GM19035 (cell line): ENCODE data around the gene FIBIN.
"Not testable (repeated sequence)": the region's sequence is repeated elsewhere in the genome, so short reads cannot be mapped to it uniquely, and the experiment has no call there.

ENCODE experiments used
- ATAC-seq: cut with Tn5 transposase; IDR thresholded peaks from one replicate; pipeline ENCODE4 v1.9.1; 2021; ENCODE audit not compliant: unreplicated experiment

Gene FIBIN

DNA sequence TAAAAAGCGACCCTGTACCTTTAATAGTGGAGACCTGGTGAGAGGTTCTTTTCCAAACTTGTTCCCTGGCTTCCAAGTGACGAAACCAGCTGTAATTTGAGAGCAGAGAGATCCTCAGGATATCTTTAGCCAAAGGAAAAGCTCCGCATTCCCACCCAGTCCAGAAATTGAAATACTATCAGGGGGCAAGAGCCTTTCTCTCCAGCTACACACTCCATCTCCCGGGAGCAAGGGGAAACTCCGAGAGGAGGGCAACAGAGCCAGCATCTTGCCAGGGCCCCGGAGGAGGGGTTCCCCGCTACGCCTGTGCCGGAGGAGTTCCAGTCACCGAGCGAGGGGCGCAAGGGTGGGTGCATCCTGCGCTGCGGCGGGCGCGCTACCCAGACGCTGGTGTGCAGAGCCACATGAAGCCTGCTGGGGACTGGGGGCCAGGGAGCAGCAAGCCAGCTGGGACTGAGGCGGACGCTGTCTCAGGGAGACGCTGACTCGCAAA lies at the start of gene FIBIN:
FIBIN (plus strand) TSS at position 148 of the 493 bp plus-strand sequence. CDS start 415 bp downstream, outside the sequence.
- ATAC-seq: no peak

DNA sequence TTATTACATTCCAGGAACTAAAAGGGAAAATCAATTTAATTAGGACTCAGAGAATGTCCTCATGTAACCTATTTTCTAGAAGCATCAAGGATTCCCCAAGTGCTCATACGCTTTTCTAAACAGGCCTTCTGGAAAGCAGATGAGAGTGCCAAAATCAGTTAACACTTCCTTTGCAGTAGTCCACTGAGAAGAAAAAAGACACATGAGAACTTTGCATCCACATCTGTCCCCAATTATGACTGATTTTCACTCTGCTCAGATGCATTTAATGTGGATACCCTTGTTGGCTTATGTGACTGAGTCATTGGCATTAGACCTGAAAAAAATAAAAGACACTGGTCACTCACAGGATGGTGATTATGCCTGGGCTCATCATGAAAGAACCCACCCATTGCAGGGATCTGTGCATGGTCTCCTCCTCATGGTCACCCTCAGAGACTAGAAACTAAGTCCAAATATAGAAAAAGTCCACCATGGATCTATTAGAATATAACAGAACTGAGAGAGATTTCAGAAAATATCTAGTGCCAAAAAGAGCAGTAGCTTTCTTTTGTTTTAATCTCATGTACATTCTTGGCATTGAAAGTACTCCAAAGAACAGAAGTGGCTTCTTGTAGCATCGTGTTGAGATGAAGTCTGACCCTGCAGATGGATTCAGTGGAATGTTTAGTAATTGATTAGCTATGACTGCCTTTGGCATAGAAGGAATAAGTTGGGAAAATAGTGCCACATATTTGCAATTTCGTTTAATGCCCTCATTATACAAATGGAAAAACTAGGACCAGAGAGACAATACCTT lies 48.8 kb upstream of the FIBIN start:
- ATAC-seq: no peak

DNA sequence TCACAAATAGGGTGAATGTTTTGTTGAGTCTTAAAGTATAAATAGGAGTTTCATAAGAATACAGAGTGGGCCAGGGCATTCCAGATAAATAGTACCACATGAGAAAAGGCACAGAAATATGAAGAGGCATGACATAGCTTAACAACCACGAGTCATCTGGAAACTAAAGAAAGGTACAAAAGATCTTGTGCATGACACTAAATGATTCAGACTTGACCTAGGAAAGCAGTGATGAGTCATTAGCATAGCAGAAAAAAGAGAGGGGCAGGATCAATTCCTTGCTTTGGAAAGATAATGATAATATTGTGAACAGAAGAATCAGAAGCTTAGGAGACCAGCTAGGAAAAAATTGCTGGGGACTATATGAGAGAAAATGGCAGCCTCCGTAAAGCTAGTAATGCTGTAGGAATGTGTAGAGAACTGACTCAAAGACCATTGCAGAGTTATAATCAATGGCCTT lies 47.6 kb upstream of the FIBIN start:
- no peak for ATAC-seq

DNA sequence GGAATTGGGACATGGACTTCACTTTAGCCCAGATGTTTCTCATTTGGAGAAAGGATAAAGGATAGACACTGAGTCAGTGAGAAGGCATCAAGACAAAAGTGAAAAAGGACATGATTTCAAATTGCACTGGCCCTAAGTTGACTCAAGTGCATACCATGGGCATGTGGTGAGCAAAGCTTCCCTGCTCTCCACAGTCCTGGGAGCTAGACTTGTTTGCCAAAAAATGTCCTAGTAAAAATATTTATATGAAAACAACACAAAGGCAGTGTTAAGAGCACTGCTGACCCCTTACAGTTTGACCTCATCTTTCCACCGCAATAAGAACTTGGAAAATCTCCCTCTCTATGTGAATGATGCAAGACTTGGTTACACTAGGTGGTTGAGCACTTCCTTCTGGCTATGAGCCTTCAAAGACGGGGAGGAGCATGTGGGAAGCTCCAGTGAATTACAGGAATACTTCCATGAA lies 46.5 kb upstream of the FIBIN start:
- ATAC-seq: no peak

DNA sequence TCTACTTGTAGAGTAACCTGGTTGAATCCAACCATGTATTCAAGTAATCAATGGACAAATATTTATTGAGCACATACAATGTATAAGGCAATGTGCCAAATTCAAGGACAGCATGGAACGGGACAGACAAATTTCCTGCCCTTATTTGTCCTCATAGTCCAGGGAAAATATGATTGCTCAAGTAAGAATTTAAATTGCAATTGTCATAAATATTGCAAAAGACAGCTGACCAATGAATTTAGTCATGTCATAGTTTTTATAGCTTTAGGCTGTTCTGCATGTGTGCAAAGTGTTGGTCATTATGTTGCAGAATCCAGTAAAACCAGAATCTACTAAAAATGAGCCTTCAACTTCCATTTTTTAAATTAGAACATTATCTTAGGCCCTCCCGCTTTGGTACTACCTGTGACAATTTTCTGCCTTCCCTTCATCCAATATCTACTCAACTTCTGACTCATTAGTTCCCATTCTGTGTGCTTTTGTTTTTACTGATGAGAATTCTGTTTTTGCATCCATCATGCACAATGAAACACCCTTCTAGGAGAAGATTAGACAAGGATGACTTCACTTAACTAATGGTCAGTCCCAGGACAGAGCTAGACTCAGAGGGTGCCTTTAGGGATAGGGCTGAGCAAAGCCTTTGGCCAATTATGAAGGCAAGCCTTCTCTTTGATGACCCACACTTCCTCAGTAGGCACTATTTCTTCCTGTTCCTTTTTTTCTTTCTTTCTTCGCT lies 45.8 kb upstream of the FIBIN start:
- no peak for ATAC-seq

DNA sequence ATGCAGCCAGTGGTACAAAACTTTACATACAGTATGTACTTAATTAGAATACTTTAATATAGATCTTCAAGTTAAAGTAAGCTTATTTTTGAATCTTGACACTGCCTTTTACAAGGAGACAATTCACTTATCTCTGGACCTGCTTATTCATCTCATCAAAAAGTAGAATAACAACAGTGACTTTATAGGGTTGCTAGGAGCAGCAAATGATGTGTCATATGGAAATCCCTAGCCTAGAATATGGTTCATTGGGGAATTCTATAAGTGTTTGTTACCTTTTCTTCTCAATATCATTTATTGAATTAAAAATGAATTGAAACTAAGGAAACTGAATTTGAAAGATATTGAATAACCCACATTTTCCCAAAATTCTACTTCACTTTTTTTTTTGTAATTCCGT lies 45.0 kb upstream of the FIBIN start:
- ATAC-seq: no peak

DNA sequence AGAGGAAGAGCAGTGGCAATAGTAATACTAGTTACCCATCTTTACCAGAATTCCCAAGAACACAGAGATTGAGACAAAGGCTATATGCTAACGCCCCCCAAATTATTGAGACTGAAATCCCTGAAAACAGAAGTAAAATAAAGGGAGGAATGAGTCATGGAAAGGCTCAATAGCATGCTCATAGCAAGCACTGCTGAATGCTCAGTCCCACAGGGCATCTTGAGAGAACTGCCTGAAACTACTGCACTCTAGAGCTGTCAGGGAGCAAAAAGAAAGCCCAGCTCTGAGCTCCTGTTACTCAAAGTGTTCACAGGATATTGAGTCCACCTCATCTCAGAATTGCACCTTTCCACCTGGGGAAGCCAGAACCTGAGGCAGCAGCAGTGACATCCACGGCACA lies 44.1 kb upstream of the FIBIN start:
- ATAC-seq: no peak

DNA sequence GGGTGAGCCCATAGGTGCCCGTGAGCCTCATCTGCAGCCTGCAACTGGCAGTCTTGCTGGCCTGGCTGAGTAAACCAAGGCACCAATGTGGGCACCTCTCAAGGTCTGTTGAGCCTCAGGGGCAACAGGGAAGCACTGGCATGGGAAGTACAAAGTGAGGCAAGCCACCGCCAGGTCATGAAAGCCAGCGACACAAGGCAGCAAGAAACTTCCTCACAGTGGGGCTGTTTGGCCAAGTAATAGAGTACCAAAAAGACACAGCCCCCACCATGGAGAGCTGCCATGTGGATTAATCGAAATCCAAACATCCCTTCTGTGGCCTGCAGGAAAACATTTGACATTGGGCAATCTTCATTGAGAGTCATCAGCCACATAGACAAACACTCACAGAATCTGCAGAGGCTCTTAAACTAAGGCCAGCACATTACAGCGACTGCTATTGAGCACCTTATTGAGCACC lies 43.6 kb upstream of the FIBIN start:
- no peak for ATAC-seq

DNA sequence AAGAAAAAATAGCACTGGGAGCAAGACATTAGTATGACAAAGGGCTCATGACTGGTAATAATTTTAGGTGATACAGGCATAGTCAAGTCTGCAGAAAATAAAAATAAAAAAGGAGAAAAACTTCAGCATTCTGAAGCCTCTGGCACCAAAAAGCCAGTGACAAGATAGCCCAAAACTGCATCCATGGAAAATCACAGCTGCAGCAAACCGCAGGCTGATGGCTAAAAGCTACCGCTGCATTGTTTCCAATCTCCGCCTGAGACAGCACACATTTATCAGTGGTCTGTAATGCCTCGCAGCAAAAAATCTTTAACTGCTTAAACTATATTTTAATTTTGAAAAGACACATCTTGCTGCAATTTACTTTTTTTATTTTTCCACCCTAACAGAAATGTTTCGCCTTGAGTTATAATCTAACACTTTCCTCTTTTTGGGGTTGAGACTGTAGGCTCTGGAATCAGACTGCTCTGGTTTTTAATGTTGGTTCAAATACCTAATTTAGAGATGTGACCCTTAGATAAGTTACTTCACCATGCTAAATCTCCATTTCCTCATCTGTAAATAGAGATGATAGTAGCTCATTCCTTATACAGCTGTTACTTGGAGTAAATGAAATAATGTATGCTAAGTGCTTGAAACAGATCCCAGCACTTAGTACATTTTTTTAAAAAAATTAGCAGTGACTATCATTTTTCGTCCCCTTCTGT lies 42.0 kb upstream of the FIBIN start:
- no peak for ATAC-seq

DNA sequence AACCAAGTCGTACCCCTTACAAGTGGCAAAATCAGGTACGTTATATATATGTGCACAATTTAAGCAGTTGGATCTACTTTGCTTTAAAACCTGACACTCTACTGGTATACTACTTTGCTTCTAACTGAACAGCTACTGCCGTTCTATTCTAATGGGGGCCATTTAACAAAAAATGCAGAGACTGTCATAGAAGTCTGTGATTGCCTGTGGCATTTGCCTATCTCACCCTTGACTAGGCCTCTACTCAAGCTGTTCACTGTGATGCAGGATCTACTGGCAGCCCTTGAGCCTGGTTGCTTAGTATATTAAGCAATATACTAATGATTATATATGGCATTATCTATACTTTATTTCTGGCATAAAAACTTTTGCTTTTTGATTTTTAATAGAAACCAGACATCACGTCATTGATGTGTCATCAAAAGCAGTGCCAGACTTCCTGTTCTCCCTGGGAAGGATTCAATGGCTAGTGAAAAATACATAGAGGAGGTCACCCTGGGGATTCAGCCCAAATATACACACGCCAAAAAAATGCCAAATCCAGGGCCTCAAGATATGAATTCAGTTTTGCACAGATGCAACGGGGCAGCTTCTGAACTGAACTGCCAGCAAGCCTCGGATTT lies 40.0 kb upstream of the FIBIN start:
- no peak for ATAC-seq

DNA sequence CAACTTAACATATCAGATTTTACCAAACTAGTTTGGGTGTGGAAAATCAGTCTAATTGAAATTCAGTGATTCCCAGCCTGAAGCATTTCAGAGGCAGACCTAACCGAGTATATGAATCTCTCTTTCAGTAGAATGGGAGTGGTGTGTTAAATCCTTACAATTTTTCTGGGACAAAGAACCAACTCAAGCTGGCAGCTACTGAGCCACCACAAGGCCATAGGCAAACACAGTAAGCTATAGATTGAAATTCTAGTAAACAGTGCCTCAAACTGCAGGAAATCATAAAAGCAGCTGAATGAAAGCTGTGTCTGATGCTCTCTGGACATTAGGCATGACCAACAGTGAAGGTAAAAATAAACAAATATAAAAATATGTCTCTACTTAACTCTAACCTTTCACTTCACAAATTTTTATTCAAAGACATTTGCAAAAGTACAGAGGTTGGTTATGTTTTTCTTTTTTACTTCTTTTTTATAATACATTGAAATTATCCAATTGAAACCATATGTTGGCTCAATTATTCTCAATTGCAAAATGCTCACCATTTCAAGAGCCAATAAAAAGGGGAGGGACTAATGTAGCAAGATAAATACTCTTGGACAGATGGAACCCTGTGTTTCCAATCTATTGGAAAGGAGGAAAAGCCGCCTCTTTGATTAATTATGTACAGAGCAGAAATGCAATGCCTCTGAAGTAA lies 35.8 kb upstream of the FIBIN start:
- ATAC-seq: no peak

DNA sequence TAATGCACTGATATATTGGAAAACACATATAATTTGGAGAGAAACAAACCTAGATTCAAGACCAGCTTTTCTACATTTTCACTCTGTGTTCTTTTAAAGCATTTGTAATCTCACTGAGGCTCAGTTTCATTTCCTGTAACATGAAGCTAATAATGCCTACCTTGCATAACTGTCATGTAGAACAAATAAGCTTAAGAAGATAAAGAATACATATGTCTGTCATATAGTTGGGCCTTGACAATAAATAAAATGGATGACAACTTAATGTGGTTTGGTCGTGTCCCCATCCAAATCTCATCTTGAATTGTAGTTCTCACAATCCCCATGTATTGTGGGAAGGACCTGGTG lies 35.2 kb upstream of the FIBIN start:
- no peak for ATAC-seq

DNA sequence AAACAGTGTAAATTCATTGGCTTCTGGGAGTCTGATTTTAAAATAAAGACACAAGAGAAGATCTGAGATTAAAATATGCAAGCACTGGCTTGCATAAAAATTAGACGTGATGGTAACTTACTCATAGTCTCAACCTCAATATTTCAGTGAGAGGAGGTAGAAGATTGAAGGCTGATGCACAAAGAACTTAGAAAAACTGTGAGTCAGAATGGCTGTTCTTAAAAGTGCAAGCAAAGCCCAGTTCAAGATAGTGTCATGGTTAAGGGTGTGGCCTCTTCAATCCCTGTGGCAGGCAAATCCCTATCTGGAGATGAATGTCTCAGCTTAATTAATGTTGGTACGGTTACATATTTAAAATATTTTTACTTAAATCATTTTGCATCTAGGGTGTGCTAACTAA lies 33.6 kb upstream of the FIBIN start:
- ATAC-seq: no peak

DNA sequence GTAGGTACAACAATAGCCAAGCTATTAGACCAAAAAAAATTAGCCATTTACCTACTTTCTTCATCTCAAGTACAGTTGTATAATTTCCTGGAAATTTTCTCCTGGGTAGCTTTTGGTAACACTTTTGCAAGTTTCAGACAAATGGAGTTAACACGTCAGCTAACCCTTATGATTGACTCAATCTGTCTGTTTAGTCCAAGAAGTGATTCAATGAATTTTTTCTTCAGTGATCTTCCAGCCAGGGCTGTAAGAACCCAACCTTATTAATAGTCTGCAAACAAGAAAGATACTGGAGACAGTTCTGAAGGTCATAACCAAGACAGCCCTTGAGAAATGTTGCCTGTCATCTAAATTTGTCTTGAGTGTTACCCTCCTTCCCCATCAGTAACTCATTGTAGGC lies 30.1 kb upstream of the FIBIN start:
- no peak for ATAC-seq

DNA sequence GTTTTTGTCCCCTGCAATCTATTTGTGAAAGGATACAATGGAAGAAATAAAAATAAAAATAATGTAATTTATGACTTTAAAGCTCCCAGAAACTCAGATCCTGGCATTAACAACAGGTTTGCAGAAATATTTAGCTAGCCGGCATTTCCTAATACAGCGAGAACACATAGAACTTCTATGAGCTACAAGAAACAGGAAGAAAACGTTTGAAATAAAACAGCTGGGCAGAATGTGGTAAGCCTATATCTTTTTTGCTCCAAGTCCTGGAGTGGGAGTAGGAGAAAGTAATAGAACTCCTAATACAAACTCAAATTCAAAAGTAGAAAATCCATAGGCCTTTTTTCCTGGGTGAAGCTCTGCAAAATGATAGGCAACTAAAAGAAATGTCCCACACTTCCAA lies 29.6 kb upstream of the FIBIN start:
- no peak for ATAC-seq

DNA sequence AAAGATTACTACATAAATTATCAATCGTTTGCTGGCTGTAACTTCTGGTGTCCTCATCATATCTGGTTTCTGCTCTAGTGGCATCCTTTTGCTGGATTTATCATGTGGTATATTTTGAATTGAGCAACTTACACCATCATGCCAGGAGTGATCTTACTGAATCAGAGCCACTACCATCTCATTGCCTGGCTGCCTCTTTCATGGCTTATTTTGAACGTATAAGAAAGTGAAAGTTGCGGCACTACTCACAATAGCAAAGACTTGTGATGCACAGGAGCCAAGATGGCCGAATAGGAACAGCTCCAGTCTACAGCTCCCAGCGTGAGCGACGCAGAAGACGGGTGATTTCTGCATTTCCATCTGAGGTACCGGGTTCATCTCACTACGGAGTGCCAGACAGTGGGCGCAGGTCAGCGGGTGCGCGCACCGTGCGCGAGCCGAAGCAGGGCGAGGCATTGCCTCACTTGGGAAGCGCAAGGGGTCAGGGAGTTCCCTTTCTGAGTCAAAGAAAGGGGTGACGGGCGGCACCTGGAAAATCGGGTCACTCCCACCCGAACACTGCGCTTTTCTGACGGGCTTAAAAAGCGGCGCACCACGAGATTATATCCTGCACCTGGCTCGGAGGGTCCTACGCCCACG lies 28.9 kb upstream of the FIBIN start:
- ATAC-seq: not testable (repeated sequence)

DNA sequence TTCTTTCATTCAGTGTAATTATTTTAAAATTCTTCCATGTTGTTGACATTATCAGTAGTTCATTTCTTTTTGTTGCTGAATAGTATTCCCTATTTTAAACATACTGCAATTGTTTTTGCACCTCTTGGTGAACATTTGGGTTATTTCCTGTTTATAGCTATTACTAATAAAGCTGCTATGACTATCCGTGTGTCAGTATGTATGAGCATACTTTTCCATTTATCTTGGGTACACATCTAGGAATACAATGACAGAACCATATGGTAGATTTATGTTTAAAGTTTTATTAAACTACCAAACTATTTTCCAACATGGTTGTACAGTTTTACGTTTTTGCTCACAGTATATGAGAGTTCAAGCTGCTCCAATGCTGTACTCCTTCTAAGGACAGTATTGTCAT lies 22.0 kb upstream of the FIBIN start:
- ATAC-seq: no peak

DNA sequence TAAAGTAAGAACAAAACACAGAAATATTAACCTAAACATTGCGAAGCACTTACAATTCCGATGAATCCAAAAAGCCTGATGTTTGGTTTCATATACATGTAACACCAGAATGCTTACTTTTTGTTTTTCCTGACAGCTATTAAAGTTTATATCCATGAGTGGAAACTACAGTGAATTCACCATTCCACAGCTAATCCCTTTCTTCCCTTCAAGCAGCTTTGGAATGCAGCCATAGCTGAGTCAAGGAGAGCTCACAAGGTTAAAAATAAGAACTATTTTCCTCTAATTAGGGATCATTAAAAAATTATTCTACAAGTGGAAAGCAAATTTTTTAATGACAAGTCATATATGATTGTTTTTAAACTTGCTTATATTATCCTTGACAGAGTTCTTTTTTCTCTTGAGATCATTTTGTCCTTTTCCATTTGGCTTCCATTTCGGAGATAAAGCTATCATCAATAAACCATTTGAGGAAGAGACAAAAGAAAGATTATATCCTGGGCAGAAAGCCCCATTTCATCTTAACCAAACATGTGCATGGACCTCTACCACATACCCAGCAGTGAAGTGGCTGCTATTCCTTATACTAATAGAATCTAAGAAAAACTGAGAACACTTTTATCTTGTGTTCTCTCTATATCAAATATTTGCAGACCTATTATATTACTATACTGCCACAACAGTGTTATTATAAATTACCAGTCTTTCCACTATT lies 19.7 kb upstream of the FIBIN start:
- ATAC-seq: no peak

DNA sequence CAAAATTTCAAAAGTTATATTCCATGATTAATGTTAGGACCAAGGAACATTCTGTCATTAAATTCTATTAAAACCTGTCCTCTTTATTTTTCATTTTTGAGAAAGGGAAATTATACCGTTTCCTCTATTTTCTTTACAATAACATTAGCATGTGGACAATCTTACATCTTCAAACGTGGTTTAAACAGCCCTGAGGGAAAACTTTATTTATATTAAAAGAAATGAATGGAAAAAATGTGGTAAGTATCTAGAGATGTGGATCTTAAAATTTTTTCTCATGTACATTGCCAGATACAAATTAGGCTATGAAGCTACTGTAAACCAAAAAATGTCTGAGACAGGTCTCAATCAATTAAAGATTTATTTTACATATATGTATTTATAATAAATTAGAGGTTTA lies 18.9 kb upstream of the FIBIN start:
- ATAC-seq: no peak
